Left colon (tissue), 2 donors: ENCODE results near the gene MAP3K2. TPM values are rescaled to one million over a fixed set of nuclear protein-coding genes. Genes with fewer than 3 reads are reported as not detected.
A peak's percentile ranks its signal among the peaks of the same experiment; 100 is the strongest.
"Not testable (repeated sequence)": the region's sequence is repeated elsewhere in the genome, so short reads cannot be mapped to it uniquely, and the experiment has no call there.

Source experiments
- ATAC-seq: fragments of 200-7000 bp; cut with Tn5 transposase; one replicate; pipeline ENCODE4 v1.9.1; 2020; ENCODE audit warnings: mild to moderate bottlenecking, moderate library complexity
- DNase-seq, 2 donors: peaks; one replicate each; pipeline ENCODE4 v3.0.0-alpha.2; 2020
- intact Hi-C, 2 donors: fragments of 100-400 bp; cut with DNase I in 1 of 2; cut with micrococcal nuclease in 1 of 2; formaldehyde crosslinking; loops; one replicate each; pipeline versions ENCODE4 v1.11.2 to v1.14.0; 2022; cut with DNase I, micrococcal nuclease
- total RNA-seq, 2 donors: library from RNA; stranded (reverse); fragmentation: NEBNext Ultra II Directional; extraction: Animal tissue kit (Norgen Biotek cat#: 25700); gene quantifications; one replicate each; pipeline ENCODE4 v1.2.1, GENCODE V29; 2021
- donor health status: DM: no; HTN: no; CAD: no.
- donor health status: DM: yes; HTN: yes; CAD: no.

MAP3K2 gene
- total RNA-seq, 2 donors from 2014 or later = 73.1 to 81.7 TPM

GRCh38 chr2:127409716-127410115 lies 21.9 kb upstream of the MAP3K2 start:
- DNase-seq, ATAC-seq, intact Hi-C loops: not testable (repeated sequence)

- intact Hi-C loops = no loop called here
- ATAC-seq = no peak
- no peak for DNase-seq
Observed at GRCh38 chr2:127408807-127409099, 21.0 kb upstream of the MAP3K2 start.

- intact Hi-C loops = no loop called here
- DNase-seq (peak; percentile 91 to 93), ATAC-seq (peak; percentile 92)
Observed at GRCh38 chr2:127408004-127408806, 20.4 kb upstream of the MAP3K2 start.

- DNase-seq (no peak), ATAC-seq (peak; percentile 13)
- intact Hi-C loops = no loop called here
Observed at GRCh38 chr2:127407661-127408003, 19.9 kb upstream of the MAP3K2 start.

- intact Hi-C loops = no loop called here
- ATAC-seq (no peak), DNase-seq (no peak)
Observed at GRCh38 chr2:127407091-127407490, 19.3 kb upstream of the MAP3K2 start.

GRCh38 chr2:127406454-127406853 lies 18.7 kb upstream of the MAP3K2 start:
- no peak for ATAC-seq
- DNase-seq = no peak
- intact Hi-C loops = no loop called here

- intact Hi-C loops = no loop called here
- no peak for DNase-seq
- ATAC-seq = no peak
Observed at GRCh38 chr2:127405255-127405610, 17.5 kb upstream of the MAP3K2 start.

GRCh38 chr2:127404466-127405254 lies 16.9 kb upstream of the MAP3K2 start:
- intact Hi-C loops = no loop called here
- no peak for DNase-seq
- no peak for ATAC-seq

GRCh38 chr2:127403460-127403859 lies 15.7 kb upstream of the MAP3K2 start:
- intact Hi-C loops = no loop called here
- DNase-seq (no peak), ATAC-seq (no peak)

- intact Hi-C loops = no loop called here
- DNase-seq = peak; percentile 60 to 83
- ATAC-seq = peak; percentile 74
Observed at GRCh38 chr2:127401757-127402695, 14.3 kb upstream of the MAP3K2 start.

- peak; percentile 77 to 90 for DNase-seq
- peak; percentile 71 for ATAC-seq
- intact Hi-C loops = no loop called here
Observed at GRCh38 chr2:127400897-127401756, 13.4 kb upstream of the MAP3K2 start.

- ATAC-seq = peak; percentile 59
- peak; percentile 77 to 86 for DNase-seq
- intact Hi-C loops = no loop called here
Observed at GRCh38 chr2:127400533-127400896, 12.7 kb upstream of the MAP3K2 start.

GRCh38 chr2:127398239-127398590 lies 10.4 kb upstream of the MAP3K2 start:
- ATAC-seq (peak; percentile 44), DNase-seq (peak; percentile 80 to 92)
- intact Hi-C loops = no loop called here

- ATAC-seq = no peak
- intact Hi-C loops = no loop called here
- DNase-seq = no peak
Observed at GRCh38 chr2:127397568-127398238, 9.9 kb upstream of the MAP3K2 start.

GRCh38 chr2:127394492-127394891 lies 6.7 kb upstream of the MAP3K2 start:
- intact Hi-C loops = no loop called here

GRCh38 chr2:127392828-127393578 lies 5.2 kb upstream of the MAP3K2 start:
- ATAC-seq (no peak), DNase-seq (no peak)
- intact Hi-C loops = no loop called here

More at GRCh38 chr2:127394492-127394891, 6.7 kb upstream of the MAP3K2 start:
- no peak for DNase-seq
- no peak for ATAC-seq

- intact Hi-C loops = no loop called here
Observed at GRCh38 chr2:127392133-127392827, 4.5 kb upstream of the MAP3K2 start.

More at GRCh38 chr2:127392133-127392827, 4.5 kb upstream of the MAP3K2 start:
- ATAC-seq = no peak
- DNase-seq = no peak
